Fibroblast of skin of right biceps (primary cell): Measurements from ENCODE around the gene GPHB5.
"Not testable (repeated sequence)": the region's sequence is repeated elsewhere in the genome, so short reads cannot be mapped to it uniquely, and the experiment has no call there.

ENCODE experiments used
- DNase-seq: peaks from one replicate; pipeline ENCODE4 v3.0.0-alpha.2; 2013

Gene GPHB5

DNA sequence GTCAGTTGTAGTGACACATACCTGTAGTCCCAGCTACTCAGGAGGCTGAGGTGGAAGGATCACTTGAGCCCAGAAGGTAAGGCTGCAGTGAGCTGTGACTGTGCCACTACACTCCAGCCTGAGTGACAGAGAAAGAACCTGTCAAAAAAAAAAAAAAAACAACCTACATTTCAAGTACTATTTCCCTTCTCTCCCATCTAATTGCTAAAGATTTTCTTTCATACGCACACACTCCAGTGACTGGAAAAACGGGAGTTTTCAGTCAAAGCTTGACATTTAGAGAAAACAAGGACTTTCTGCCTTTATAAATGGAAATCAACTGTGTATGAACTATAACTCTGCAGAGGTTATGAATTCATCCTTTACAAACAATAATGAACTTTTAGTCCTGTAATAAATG, 25.9 kb downstream of the GPHB5 start:
- DNase-seq = no peak

DNA sequence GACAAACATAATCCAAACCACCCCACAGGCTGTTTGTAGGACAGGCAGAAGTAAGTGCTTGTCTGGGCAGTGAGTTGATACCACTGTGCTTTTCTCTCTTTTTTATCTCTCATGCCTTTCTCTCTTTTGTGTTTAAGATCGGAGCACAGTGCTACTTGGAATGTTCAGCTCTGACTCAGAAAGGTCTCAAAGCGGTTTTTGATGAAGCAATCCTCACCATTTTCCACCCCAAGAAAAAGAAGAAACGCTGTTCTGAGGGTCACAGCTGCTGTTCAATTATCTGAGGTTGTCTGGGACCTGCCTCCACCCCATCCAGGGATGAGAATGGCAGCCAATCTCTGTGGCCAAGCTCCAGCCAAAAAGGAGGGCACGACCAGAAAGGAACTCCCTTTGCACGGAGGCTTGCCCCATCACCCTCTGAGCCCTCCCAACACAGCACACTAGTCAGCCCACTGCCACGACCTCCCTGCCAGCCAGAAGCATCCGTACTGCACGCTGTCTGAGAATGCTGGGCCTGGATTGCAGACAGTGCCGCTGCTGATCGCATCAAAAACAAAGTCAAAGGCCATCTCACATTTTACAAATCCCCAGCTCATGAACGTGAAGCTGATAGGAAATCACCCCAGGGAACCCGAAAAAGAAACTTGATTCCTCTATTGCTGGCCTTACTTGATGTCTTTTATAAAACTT, 27.8 kb downstream of the GPHB5 start:
- no peak for DNase-seq

GRCh38 chr14:63288853-63289252, 29.9 kb downstream of the GPHB5 start:
- no peak for DNase-seq

DNA sequence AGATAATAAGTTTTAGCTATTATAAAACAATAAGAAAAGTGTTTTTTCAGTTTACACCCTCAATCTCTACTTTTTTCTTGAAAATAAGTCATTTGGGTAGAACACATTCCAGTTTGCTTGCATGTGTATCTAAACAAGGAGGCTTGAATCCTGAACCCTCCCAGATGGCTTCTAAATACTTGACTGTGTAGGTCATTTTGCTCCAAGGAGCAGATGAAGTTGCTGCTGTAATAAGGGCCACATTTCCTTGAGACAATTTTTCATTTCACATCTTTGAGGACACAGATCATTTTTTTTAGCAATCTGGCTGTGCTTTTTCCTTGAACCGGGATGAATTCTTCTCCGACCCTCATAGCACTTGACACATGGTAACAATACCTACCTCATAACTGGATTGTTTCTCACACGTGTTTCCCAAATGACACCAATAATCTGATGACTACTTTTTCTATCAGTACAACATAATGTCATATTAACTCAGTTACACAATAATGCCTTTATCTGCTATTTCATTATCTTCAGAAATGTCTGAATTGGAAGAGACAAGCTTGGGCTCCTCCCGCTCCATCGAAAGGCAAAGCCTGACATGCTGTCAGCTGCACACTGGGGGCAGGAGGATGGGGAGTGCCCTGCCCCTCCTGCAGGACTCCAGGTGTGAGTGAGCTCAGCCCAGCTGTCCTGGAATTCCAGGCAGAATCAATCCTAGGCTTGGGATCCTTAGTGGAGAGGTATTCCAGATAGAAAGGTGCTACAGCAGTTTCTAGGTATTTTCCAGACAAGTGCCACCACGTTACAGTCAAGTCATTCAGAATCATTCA, 30.9 kb downstream of the GPHB5 start:
- peak; percentile 39 for DNase-seq

DNA sequence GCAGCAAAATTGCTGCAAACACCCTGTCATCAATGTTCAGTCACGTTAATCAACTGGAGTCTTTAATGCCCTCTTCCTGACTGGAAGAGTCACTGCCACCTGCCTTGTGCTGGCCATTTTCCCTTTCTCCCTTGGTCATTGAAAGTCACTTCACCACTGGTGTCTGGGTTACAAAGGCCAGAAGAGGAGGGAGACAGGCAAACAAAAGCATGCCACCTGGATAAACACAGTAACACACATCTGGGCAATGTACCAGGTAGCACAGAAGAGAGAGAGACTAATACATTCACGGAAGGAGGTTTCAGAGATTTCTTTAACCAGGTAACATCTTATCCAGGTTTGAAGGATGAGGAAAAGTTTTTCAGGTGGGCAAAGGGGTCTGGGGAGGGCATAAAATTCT, 32.7 kb downstream of the GPHB5 start:
- no peak for DNase-seq

DNA sequence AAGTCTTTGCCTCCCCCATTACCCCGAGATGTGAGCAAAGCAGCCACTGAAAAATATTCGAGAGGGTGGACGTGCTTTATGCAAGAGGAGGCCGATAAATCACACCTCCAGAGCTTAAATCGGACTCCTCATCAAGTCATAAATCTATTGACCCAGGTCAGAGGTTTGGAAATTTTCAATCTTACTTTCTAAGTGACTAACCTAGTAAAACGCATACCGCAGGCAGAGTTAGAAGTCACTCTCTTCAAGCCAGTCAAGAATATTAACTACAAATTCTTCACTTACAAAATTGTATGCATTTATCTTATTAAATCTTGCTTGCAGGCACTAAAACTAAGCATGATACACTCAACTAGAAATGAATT, 34.9 kb downstream of the GPHB5 start:
- DNase-seq = no peak

- no peak for DNase-seq
These were observed 35.5 kb downstream of the GPHB5 start for GRCh38 chr14:63282997-63283883.

DNA sequence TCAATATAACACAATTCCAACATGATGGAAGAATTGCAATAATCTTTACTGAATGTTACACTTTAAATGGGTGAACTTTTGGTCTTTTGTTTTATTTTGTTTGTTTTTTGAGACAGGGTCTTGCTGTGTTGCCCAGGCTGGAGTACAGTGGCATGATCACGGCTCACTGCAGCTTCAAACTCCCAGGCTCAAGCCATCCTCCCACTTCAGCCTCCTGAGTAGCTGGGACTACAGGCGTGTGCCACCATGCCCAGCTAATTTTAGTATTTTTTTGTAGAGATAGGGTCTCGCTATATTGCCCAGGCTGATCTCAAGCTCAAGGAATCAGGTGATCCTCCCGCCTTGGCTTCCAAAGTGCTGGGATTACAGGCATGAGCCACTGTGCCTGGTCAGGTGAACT, 38.8 kb downstream of the GPHB5 start:
- not testable (repeated sequence) for DNase-seq

GRCh38 chr14:63277591-63278183, 41.0 kb downstream of the GPHB5 start:
- DNase-seq = no peak

GRCh38 chr14:63276492-63277342, 42.0 kb downstream of the GPHB5 start:
- peak; percentile 61 for DNase-seq

DNA sequence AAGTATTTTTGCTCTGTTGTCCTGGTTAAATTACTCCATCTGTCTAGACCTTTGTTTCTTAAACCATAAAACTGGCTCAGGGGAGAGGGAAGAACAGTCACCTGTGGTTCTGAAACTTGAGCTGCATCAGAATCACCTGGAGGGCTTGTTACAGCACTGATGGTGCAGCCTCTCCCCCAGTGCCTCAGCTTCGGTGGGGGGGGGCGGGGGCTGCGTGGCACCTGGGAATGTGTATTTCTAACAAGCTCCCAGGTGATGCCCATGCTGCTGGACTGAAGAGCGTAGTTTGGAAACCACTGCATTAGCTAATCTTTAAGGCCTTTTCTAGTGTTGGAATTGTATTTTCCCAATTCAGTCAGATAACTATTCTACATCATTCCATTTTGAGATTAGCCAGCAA, 42.7 kb downstream of the GPHB5 start:
- no peak for DNase-seq

DNA sequence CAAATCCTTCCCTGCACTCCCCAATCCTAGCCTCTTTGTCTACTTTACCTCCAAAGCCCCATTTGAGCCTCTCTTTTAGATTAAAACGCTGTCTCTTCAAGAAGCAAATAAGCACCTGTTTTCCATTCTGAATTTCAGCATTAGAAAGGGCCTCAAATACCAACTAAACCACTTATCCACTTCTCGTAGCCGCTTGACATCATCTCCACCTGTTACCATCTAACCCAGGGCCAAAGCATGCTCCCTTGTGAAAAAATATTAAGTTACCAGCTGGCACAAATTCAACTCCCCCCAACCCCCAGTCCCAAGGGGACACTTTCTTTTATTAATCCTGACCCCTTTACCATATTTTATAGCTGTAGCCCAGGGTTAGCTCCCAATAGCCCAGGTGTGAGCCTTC, 43.1 kb downstream of the GPHB5 start:
- DNase-seq = no peak

DNA sequence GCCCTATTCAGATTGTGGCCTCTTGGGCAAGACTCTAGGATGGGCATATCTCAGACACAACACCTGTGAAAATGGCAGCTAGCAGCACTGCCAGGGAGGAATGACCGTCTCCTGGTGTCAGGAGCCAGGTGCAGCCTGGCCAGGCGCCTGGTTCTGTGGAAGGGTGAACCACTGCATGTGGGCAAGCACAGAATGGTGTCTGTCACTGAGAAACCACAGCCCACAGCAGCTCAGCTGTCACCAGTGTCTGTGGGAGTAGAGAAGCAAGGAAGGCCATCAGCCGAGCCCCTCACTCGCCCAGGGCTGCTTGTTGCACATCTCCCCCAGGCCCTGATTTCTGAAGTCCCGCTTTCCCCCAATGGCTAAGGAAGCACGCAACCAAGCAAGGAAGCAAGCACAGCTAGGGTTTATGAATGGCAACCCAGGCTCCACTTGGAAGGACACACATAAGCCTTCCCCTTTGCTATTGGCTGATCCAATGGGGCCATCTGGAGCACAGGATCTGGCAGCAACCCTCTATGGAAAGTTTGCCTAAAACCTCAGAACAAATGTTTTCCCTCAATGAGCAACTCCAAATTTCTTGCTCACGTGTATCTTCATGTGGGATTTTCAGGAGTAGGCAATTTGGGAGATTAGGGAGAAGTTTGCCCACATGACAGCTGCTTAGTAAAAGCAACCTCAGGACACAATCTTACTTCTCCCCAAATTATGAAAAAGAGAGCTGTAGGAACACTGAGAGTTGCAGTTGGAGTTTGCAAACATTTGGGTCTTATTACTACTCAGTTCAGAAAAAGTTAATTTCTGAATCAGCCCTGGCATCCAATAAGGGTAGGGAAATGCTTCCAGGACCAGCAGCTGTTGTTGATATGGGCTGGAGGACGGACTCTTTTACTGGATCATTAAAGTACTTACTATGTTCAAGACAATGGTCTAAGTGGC, 44.7 kb downstream of the GPHB5 start:
- DNase-seq = no peak

- no peak for DNase-seq
These were observed 45.6 kb downstream of the GPHB5 start for GRCh38 chr14:63273129-63273528.

GRCh38 chr14:63269561-63270225, 49.0 kb downstream of the GPHB5 start:
- DNase-seq = no peak

DNA sequence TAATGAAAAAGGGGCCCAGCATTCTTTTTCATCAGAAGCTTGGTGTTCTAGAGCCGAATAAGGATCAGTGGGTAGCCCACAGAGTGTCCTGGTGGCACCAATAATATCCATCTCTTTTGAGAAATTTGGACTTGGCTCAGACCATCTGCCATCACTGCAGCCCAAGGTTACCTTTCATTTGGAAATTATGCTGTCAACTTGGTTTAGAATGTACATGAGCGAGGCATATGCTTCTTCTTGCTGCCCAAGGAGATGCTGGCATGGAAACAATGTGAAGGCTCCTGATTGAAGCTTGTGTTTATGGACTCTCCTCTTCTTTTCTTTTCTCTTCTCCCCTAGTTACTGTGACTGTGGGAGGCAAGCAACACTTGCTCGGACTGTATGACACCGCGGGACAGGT, 50.0 kb downstream of the GPHB5 start:
- DNase-seq = no peak

- DNase-seq = no peak
These were observed 51.6 kb downstream of the GPHB5 start for GRCh38 chr14:63267171-63267570.

DNA sequence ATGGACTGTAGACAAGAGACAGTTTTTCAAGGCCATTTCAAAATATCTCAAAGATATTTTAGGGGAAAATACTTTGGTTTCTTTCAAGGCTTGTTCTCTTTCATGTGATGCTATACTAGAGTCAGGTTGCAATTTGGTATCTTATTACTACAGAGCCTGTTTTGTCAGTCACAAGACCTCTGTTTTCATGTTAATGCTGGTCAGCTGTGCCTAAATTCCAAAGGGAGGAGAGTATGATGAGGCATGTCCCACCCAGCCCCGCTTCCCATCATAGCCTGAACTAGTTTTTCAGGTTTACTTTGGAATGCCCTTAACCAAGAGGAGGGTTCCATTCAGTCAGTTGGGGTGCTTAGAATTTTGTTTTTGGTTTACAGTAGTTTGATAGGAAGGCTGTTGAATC, 52.6 kb downstream of the GPHB5 start:
- DNase-seq = no peak
